GM18858 (cell line): ENCODE measurements around the gene AFG1L.
"Not testable (repeated sequence)": the region's sequence is repeated elsewhere in the genome, so short reads cannot be mapped to it uniquely, and the experiment has no call there.

Source experiments
- ATAC-seq: cut with Tn5 transposase; IDR thresholded peaks from one replicate; pipeline ENCODE4 v1.9.1; 2021; ENCODE audit not compliant: unreplicated experiment

Gene AFG1L

GRCh38 chr6:108348655-108349349, 53.9 kb downstream of the AFG1L start:
- peak; percentile 99 for ATAC-seq

- no peak for ATAC-seq
These were observed 55.7 kb downstream of the AFG1L start for GRCh38 chr6:108350528-108350927.

- no peak for ATAC-seq
These were observed 59.0 kb downstream of the AFG1L start for GRCh38 chr6:108353853-108354252.

- ATAC-seq, result no peak
These were observed 60.3 kb downstream of the AFG1L start for GRCh38 chr6:108355120-108355519.

- no peak for ATAC-seq
These were observed 61.0 kb downstream of the AFG1L start for GRCh38 chr6:108355890-108356289.

- ATAC-seq, result no peak
These were observed 65.3 kb downstream of the AFG1L start for GRCh38 chr6:108359901-108360882.

- ATAC-seq, result no peak
These were observed 66.1 kb downstream of the AFG1L start for GRCh38 chr6:108360919-108361311.

GRCh38 chr6:108361312-108361932, 66.6 kb downstream of the AFG1L start:
- ATAC-seq, result no peak

GRCh38 chr6:108362455-108362854, 67.6 kb downstream of the AFG1L start:
- no peak for ATAC-seq

GRCh38 chr6:108363113-108363512, 68.3 kb downstream of the AFG1L start:
- no peak for ATAC-seq

GRCh38 chr6:108363889-108364313, 69.0 kb downstream of the AFG1L start:
- ATAC-seq, result no peak

GRCh38 chr6:108364470-108364869, 69.6 kb downstream of the AFG1L start:
- ATAC-seq, result no peak

- ATAC-seq, result no peak
These were observed 70.6 kb downstream of the AFG1L start for GRCh38 chr6:108365478-108365877.

- ATAC-seq, result no peak
These were observed 71.4 kb downstream of the AFG1L start for GRCh38 chr6:108366236-108366635.

GRCh38 chr6:108368431-108369030, 73.7 kb downstream of the AFG1L start:
- no peak for ATAC-seq

GRCh38 chr6:108380876-108381275, 86.0 kb downstream of the AFG1L start:
- ATAC-seq, result no peak

GRCh38 chr6:108383981-108384380, 89.1 kb downstream of the AFG1L start:
- no peak for ATAC-seq

- ATAC-seq, result not testable (repeated sequence)
These were observed 94.3 kb downstream of the AFG1L start for GRCh38 chr6:108389190-108389589.

GRCh38 chr6:108395297-108395696, 100.4 kb downstream of the AFG1L start:
- ATAC-seq, result no peak

- ATAC-seq, result no peak
These were observed 108.4 kb downstream of the AFG1L start for GRCh38 chr6:108403236-108403635.

- ATAC-seq, result no peak
These were observed 112.1 kb downstream of the AFG1L start for GRCh38 chr6:108406943-108407342.
